ENCODE measurements around the gene FAM24B. TPM values are rescaled to one million over a fixed set of nuclear protein-coding genes. Genes with fewer than 3 reads are reported as not detected.
"Not testable (repeated sequence)": the region's sequence is repeated elsewhere in the genome, so short reads cannot be mapped to it uniquely, and the experiment has no call there.

Gene FAM24B
- total RNA-seq: 1 to 10 TPM in 2 of 4 donors, under 1 TPM in 1, not detected in 1; 0.88 to 2.3 (median 2.3) TPM

DNA sequence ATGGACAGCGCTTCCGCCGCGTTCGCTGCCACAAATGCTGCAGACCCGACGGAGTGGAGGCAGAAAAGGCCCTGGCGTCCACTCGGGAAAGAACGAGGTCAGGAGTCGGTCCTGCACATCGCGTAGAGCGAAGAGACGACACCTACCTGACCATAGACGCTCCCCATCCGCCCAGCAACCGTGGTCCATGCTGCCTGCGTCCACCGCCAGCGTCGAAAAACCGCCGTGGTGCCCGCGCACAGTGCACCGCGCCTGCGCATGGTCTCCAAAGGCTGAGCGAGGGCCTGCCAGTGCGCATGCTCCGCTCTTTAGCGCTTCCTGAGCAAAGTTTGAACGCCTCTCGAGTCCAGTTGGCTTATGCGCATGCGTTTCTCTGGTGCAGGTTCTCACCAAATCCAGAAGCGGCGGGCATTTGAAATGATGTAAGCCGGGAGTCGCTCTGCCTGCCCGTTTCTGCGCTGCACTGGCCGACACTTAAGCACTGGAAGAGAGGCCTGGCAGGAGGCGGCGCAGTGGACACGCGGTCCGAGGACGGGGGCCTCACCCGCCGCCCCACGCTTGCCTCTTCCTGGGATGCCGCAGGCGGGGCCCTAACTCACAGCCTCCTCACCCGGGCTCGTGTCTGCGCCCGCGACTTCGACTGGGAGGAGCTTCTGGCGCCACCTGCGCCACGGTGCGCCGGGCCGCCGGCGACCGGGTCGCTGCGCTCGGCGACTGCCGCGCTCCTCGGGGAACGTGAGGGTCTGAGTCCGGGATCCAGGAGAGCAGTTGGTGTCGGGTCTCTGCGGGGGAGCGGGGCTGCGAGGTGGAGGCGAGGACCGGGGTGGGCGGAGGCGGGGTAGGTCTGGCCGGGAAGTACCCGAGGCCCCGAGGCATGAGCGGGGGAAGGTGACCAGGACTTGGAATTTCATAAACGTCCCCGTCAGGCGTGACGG, at the start of gene FAM24B:
Gene FAM24B, minus strand, starts transcription at position 243 of the 935 bp plus-strand sequence. CDS start 29,066 bp downstream, outside the sequence.
- no peaks in the 10 kb centered on the region for H3K36me3 ChIP-seq
- H3K9me3 ChIP-seq: no peaks in the 10 kb centered on the region
- H3K27me3 ChIP-seq: no peaks in the 10 kb centered on the region
- intact Hi-C loops (cut with DNase I; ENCODE audit: low total_unique reads): no loop called here
- peak; percentile 90 to 93 for DNase-seq
- peaks cover 0 to 7% of the 10 kb centered on the region in 2 donors for H3K4me1 ChIP-seq
- H3K4me3 ChIP-seq: peak within 1 kb of the TSS; percentile 47 to 49
- TF ChIP-seq CTCF (IDR thresholded peaks at IDR 0.05): peak in 1 of 4 experiments; percentile 16
- peak in 1 of 2 donors; percentile 18 for TF ChIP-seq POLR2A (IDR thresholded peaks at IDR 0.05)
- peak within 1 kb of the TSS; percentile 47 to 60 for H3K27ac ChIP-seq

DNA sequence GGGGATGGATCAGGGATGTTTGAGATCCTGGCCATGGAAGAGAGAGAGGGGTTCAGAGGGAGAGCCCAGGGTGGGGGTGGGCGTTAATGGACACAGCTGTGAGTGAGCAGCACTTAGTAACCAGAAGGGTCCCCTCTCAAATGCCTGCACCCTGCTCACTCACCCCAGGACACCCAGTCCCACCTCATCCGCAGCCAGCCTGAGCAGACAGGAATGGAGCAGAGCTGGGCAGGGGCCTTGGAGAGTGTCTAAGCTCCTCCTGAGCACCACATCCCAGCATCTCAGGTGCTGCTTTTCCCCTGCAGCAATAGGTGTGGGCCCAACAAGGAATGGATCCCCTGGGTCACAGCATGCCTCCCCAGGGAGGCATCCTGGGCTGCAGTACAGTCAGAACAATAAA, 36.3 kb upstream of the FAM24B start:
- DNase-seq: no peak
- Histone ChIP-seq H3K9me3 (no peaks in the 10 kb centered on the region), H3K36me3 (no peaks in the 10 kb centered on the region)

GRCh38 chr10:122911889-122912484, 32.6 kb upstream of the FAM24B start:
- no peak for DNase-seq
- H3K27me3 ChIP-seq: no peaks in the 10 kb centered on the region
- TF ChIP-seq POLR2A (IDR thresholded peaks at IDR 0.05): no peak
- TF ChIP-seq CTCF (IDR thresholded peaks at IDR 0.05): no peak
- no peaks in the 10 kb centered on the region for H3K9me3 ChIP-seq
- intact Hi-C loops (cut with DNase I; ENCODE audit: low total_unique reads): no loop called here
- H3K27ac ChIP-seq: no peak overlapping the region
- no peaks in the 10 kb centered on the region for H3K36me3 ChIP-seq
- no peaks in the 10 kb centered on the region for H3K4me1 ChIP-seq
- no peak overlapping the region for H3K4me3 ChIP-seq

More for the DNA sequence above, 36.3 kb upstream of the FAM24B start:
- TF ChIP-seq POLR2A (IDR thresholded peaks at IDR 0.05) (no peak), CTCF (IDR thresholded peaks at IDR 0.05) (no peak)
- intact Hi-C loops (cut with DNase I; ENCODE audit: low total_unique reads): no loop called here
- no peak overlapping the region for H3K27ac ChIP-seq
- no peaks in the 10 kb centered on the region for H3K4me1 ChIP-seq
- H3K4me3 ChIP-seq: no peak overlapping the region
- H3K27me3 ChIP-seq: no peaks in the 10 kb centered on the region

- Histone ChIP-seq H3K9me3 (no peaks in the 10 kb centered on the region), H3K4me3 (no peak within 1 kb of the TSS), H3K27ac (no peak within 1 kb of the TSS), H3K27me3 (no peaks in the 10 kb centered on the region), H3K36me3 (no peaks in the 10 kb centered on the region), H3K4me1 (no peaks in the 10 kb centered on the region)
- intact Hi-C loops (cut with DNase I; ENCODE audit: low total_unique reads): no loop called here
- no peak for TF ChIP-seq CTCF (IDR thresholded peaks at IDR 0.05)
- TF ChIP-seq POLR2A (IDR thresholded peaks at IDR 0.05): no peak
- no peak for DNase-seq
These were observed 30.9 kb upstream of the FAM24B start, which contains the start of gene FAM24A for GRCh38 chr10:122910310-122910709. TSS of gene FAM24A (plus strand) at chr10:122910610. CDS start at chr10:122911635, 1,025 bp downstream.

DNA sequence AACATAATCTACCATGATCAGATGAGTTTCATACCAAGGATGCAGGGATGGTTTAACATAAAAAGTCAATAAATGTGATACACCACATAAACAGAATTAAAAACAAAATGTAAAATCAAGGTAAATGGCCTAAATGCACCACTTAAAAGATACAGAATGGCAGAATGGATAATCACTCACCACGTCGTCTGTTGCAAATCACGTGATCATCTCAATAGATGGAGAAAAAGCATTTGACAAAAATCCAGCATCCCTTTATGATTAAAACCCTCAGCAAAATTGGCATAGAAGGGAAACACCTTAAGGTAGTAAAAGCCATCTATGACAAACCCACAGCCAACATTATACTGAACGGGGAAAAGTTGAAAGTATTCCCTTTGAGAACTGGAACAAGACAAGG, 24.5 kb upstream of the FAM24B start:
- H3K9me3 ChIP-seq; H3K36me3 ChIP-seq; intact Hi-C loops (cut with DNase I; ENCODE audit: low total_unique reads); H3K4me1 ChIP-seq; H3K27ac ChIP-seq; DNase-seq; H3K27me3 ChIP-seq; H3K4me3 ChIP-seq: not testable (repeated sequence)

All from uterus (tissue), 4 donors.